CD4-positive, alpha-beta memory T cell (primary cell): Measurements from ENCODE around the gene MBIP. TPM values are rescaled to one million over a fixed set of nuclear protein-coding genes. Genes with fewer than 3 reads are reported as not detected.

Source experiments
- CTCF ChIA-PET: fragments of 350-600 bp; sonication (Branson Sonifier 250); formaldehyde crosslinking; loops from one replicate; lab custom pipeline; 2021; ENCODE audit warnings: inconsistent platforms; ENCODE audit not compliant: partially characterized antibody; lab: Charles Lee
- POLR2A ChIA-PET: fragments of 350-600 bp; sonication (Branson Sonifier 250); formaldehyde crosslinking; loops from one replicate; lab custom pipeline; 2021; ENCODE audit not compliant: partially characterized antibody; lab: Charles Lee
- DNase-seq, 5 donors: peaks; one replicate each; pipeline versions ENCODE4 v3.0.0 to v3.0.0-alpha.2; 2020 to 2022; ENCODE audit warnings: mixed read lengths in 1 of 5
- H3K27ac ChIP-seq: one replicate; pipeline ENCODE4 v1.7.0; 2013; ENCODE audit warnings: low read depth, low read length
- H3K27me3 ChIP-seq: 2 replicates; pipeline ENCODE4 v1.7.0; 2013; ENCODE audit warnings: mild to moderate bottlenecking, low read length, moderate library complexity; ENCODE audit not compliant: insufficient read depth
- H3K36me3 ChIP-seq: 2 replicates; pipeline ENCODE4 v1.7.0; 2013; ENCODE audit warnings: mild to moderate bottlenecking, low read length, moderate library complexity; ENCODE audit not compliant: insufficient read depth
- H3K4me1 ChIP-seq: 2 replicates; pipeline ENCODE4 v1.7.0; 2013; ENCODE audit warnings: mild to moderate bottlenecking, low read length, moderate library complexity; ENCODE audit not compliant: insufficient read depth
- H3K4me3 ChIP-seq, 2 donors: one replicate each; pipeline ENCODE4 v1.7.0; 2013; ENCODE audit warnings: low read length in 2 of 2, mild to moderate bottlenecking in 1 of 2
- H3K9me3 ChIP-seq, 2 donors: one replicate each; pipeline ENCODE4 v1.7.0; 2013; ENCODE audit warnings: low read length in 2 of 2, control low read depth in 1 of 2; ENCODE audit not compliant: control insufficient read depth in 1 of 2
- H3K27ac Mint-ChIP-seq, 7 donors: one replicate each; pipeline ENCODE4 v1.8.0; 2020 to 2021; ENCODE audit warnings: mixed read lengths in 7 of 7, mild to moderate bottlenecking in 6 of 7, inconsistent platforms in 3 of 7, moderate library complexity in 3 of 7
- H3K27me3 Mint-ChIP-seq, 2 donors: one replicate each; pipeline ENCODE4 v1.8.0; 2020 to 2021; ENCODE audit warnings: mixed read lengths in 2 of 2
- H3K36me3 Mint-ChIP-seq, 2 donors: one replicate each; pipeline ENCODE4 v1.8.0; 2020 to 2021; ENCODE audit warnings: mixed read lengths in 2 of 2, inconsistent platforms in 1 of 2, mild to moderate bottlenecking in 1 of 2
- H3K4me1 Mint-ChIP-seq, 4 donors: one replicate each; pipeline ENCODE4 v1.8.0; 2020 to 2021; ENCODE audit warnings: mixed read lengths in 4 of 4, mild to moderate bottlenecking in 1 of 4
- H3K4me3 Mint-ChIP-seq, 8 donors: one replicate each; pipeline ENCODE4 v1.8.0; 2020 to 2021; ENCODE audit warnings: mixed read lengths in 8 of 8, mild to moderate bottlenecking in 7 of 8, moderate library complexity in 6 of 8, inconsistent platforms in 3 of 8
- H3K9me3 Mint-ChIP-seq, 8 donors: one replicate each; pipeline ENCODE4 v1.8.0; 2020 to 2021; ENCODE audit warnings: mixed read lengths in 8 of 8, mild to moderate bottlenecking in 5 of 8, inconsistent platforms in 3 of 8, moderate library complexity in 1 of 8
- intact Hi-C: fragments of 100-400 bp; cut with micrococcal nuclease; formaldehyde crosslinking; loops from one replicate; pipeline ENCODE4 v1.15.1; 2023
- polyA plus RNA-seq, 2 donors: library from polyadenylated mRNA; unstranded; fragments of 300-500 nt; fragmentation: Illumina TruSeq; gene quantifications; one replicate each; pipeline ENCODE4 v1.2.3, GENCODE V29; 2021
- total RNA-seq, 2 experiments: library from RNA; stranded (reverse); gene quantifications; one replicate each; pipeline ENCODE4 v1.2.3, GENCODE V29; 2021

Gene MBIP
- total and polyA plus RNA-seq, 4 experiments from 2014 or later, result 16.7 to 25.6 (median 19.8) TPM

DNA sequence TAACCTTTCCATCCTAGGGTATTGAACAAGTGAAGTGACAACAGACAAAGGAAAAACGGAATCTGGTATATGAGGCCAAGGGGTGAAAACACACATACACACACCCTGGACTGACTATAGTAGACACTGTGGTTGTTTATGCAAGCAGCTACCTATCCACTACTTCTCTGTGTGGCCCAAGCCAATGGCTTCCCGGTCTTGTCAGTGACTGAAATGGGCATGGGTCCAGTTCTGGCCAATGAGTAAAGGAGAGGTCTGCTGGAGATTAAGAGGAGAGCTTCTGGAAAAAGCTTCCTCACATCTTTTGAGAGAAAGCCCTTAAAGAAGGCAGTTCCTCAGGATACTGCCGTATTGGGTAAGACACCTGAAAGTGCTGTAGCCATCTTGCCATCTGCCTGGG lies 19.3 kb downstream of the MBIP start:
- peaks cover 30% of the 10 kb centered on the region for H3K36me3 ChIP-seq
- POLR2A ChIA-PET, result no interaction called here
- peaks cover 50 to 70% of the 10 kb centered on the region in 2 donors for H3K36me3 Mint-ChIP-seq

GRCh38 chr14:36300337-36300736 lies 20.1 kb downstream of the MBIP start:
- Mint-ChIP-seq H3K27ac (no peak overlapping the region), H3K4me1 (peaks cover 0 to 1% (median 0%) of the 10 kb centered on the region in 4 donors), H3K9me3 (no peaks in the 10 kb centered on the region), H3K27me3 (no peaks in the 10 kb centered on the region), H3K4me3 (no peak overlapping the region), H3K36me3 (peaks cover 44 to 63% of the 10 kb centered on the region in 2 donors)
- Histone ChIP-seq H3K27ac (no peak overlapping the region), H3K9me3 (no peaks in the 10 kb centered on the region), H3K36me3 (peaks cover 24% of the 10 kb centered on the region), H3K4me1 (no peaks in the 10 kb centered on the region), H3K27me3 (no peaks in the 10 kb centered on the region), H3K4me3 (no peak overlapping the region)
- ChIA-PET POLR2A (no interaction called here), CTCF (no interaction called here)
- intact Hi-C loops, result no loop called here
- no peak for DNase-seq

More for the DNA sequence above, 19.3 kb downstream of the MBIP start:
- Histone ChIP-seq H3K27ac (no peak overlapping the region), H3K27me3 (no peaks in the 10 kb centered on the region), H3K4me1 (no peaks in the 10 kb centered on the region), H3K4me3 (no peak overlapping the region), H3K9me3 (no peaks in the 10 kb centered on the region)
- no peaks in the 10 kb centered on the region for H3K9me3 Mint-ChIP-seq
- peaks cover 0 to 1% (median 0%) of the 10 kb centered on the region in 4 donors for H3K4me1 Mint-ChIP-seq
- DNase-seq, result no peak
- intact Hi-C loops, result no loop called here
- H3K27me3 Mint-ChIP-seq, result no peaks in the 10 kb centered on the region
- no peak overlapping the region for H3K4me3 Mint-ChIP-seq
- CTCF ChIA-PET, result no interaction called here
- H3K27ac Mint-ChIP-seq, result peak overlapping the region in 1 of 7 donors; percentile 50

- Histone ChIP-seq H3K4me3 (no peak overlapping the region), H3K27ac (no peak overlapping the region), H3K4me1 (no peaks in the 10 kb centered on the region), H3K36me3 (peaks cover 10% of the 10 kb centered on the region), H3K9me3 (no peaks in the 10 kb centered on the region), H3K27me3 (no peaks in the 10 kb centered on the region)
- Mint-ChIP-seq H3K27me3 (no peaks in the 10 kb centered on the region), H3K4me1 (no peaks in the 10 kb centered on the region), H3K27ac (no peak overlapping the region), H3K9me3 (no peaks in the 10 kb centered on the region), H3K36me3 (peaks cover 29 to 33% of the 10 kb centered on the region in 2 donors), H3K4me3 (no peak overlapping the region)
- no peak for DNase-seq
- POLR2A ChIA-PET, result no interaction called here
- intact Hi-C loops, result no loop called here
- CTCF ChIA-PET, result no interaction called here
Measured at GRCh38 chr14:36295642-36296627, 24.5 kb downstream of the MBIP start.

DNA sequence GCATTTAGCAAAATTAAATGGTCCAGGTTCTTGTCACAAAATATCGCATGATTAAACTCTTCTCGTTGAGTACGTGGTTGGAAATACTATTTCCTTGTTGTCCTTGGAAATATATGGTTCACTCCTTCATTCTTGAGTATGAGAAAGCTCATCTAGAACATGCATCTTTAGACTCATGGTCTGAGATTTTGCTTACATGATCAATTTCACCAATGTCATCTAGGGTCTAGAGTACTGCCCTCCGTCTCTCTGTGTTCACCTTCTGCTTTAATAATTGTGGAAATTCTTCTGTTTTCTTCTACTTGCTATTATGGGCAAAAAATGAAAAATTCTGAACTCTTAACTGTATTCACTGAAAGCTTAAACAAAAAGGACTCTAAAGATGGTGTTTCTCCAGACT lies 25.9 kb downstream of the MBIP start:
- Histone ChIP-seq H3K27me3 (no peaks in the 10 kb centered on the region), H3K9me3 (no peaks in the 10 kb centered on the region), H3K36me3 (peaks cover 6% of the 10 kb centered on the region), H3K4me1 (no peaks in the 10 kb centered on the region), H3K27ac (no peak overlapping the region), H3K4me3 (no peak overlapping the region)
- Mint-ChIP-seq H3K27me3 (no peaks in the 10 kb centered on the region), H3K9me3 (no peaks in the 10 kb centered on the region), H3K4me1 (no peaks in the 10 kb centered on the region), H3K4me3 (no peak overlapping the region), H3K36me3 (peaks cover 26% of the 10 kb centered on the region in 2 donors), H3K27ac (no peak overlapping the region)
- DNase-seq, result no peak
- CTCF ChIA-PET, result interaction anchor here (0.8 kb wide), 1 partner anchor 10 kb away, joined by 3 read pairs; no protein-coding TSS in a partner anchor
- POLR2A ChIA-PET, result no interaction called here
- intact Hi-C loops, result no loop called here

GRCh38 chr14:36293824-36294223 lies 26.6 kb downstream of the MBIP start:
- ChIA-PET CTCF (no interaction called here), POLR2A (no interaction called here)
- Mint-ChIP-seq H3K36me3 (peaks cover 20 to 21% of the 10 kb centered on the region in 2 donors), H3K27ac (no peak overlapping the region), H3K27me3 (no peaks in the 10 kb centered on the region), H3K4me1 (no peaks in the 10 kb centered on the region), H3K4me3 (no peak overlapping the region), H3K9me3 (no peaks in the 10 kb centered on the region)
- Histone ChIP-seq H3K27ac (no peak overlapping the region), H3K4me1 (no peaks in the 10 kb centered on the region), H3K4me3 (no peak overlapping the region), H3K27me3 (no peaks in the 10 kb centered on the region), H3K36me3 (peaks cover 3% of the 10 kb centered on the region), H3K9me3 (no peaks in the 10 kb centered on the region)
- intact Hi-C loops, result no loop called here
- DNase-seq, result no peak

- peaks cover 5 to 7% of the 10 kb centered on the region in 2 donors for H3K27me3 Mint-ChIP-seq
- no peaks in the 10 kb centered on the region for H3K36me3 Mint-ChIP-seq
- POLR2A ChIA-PET, result no interaction called here
Measured at GRCh38 chr14:36289954-36290353, 30.5 kb downstream of the MBIP start.

DNA sequence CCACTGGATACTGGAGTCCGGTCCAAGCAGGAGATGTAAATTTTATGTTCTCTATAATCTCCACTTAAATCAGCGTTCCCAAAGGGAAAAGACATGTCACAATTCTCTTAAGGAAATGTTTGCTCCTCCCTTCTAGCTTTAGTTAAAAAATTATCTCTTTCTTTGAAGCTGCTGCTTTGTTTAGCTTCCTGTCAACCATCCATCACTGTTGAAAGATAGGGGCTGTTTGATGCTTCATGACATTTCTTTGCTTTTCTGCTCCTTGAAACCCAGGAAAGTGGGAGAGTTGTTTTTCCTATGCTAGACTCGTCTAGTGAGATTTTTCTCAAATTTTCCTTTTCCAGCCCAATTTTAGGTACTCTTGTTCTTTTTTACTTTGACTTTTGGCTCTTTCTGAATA lies 31.9 kb downstream of the MBIP start:
- Mint-ChIP-seq H3K36me3 (no peaks in the 10 kb centered on the region), H3K4me1 (peaks cover 0 to 3% (median 0%) of the 10 kb centered on the region in 4 donors), H3K4me3 (no peak overlapping the region), H3K27ac (no peak overlapping the region), H3K9me3 (no peaks in the 10 kb centered on the region), H3K27me3 (peaks cover 10 to 12% of the 10 kb centered on the region in 2 donors)
- Histone ChIP-seq H3K36me3 (no peaks in the 10 kb centered on the region), H3K27me3 (no peaks in the 10 kb centered on the region), H3K27ac (no peak overlapping the region), H3K9me3 (no peaks in the 10 kb centered on the region), H3K4me1 (no peaks in the 10 kb centered on the region), H3K4me3 (no peak overlapping the region)
- ChIA-PET POLR2A (no interaction called here), CTCF (no interaction called here)
- no peak for DNase-seq
- intact Hi-C loops, result no loop called here

More at GRCh38 chr14:36289954-36290353, 30.5 kb downstream of the MBIP start:
- Histone ChIP-seq H3K4me1 (no peaks in the 10 kb centered on the region), H3K36me3 (no peaks in the 10 kb centered on the region), H3K9me3 (no peaks in the 10 kb centered on the region), H3K27me3 (no peaks in the 10 kb centered on the region), H3K4me3 (no peak overlapping the region), H3K27ac (no peak overlapping the region)
- Mint-ChIP-seq H3K4me1 (no peaks in the 10 kb centered on the region), H3K9me3 (no peaks in the 10 kb centered on the region), H3K27ac (no peak overlapping the region), H3K4me3 (no peak overlapping the region)
- intact Hi-C loops, result no loop called here
- no peak for DNase-seq
- CTCF ChIA-PET, result no interaction called here
